Astrocyte (in vitro differentiated cells and primary cell): ENCODE results near the gene KCND2.

Experiments
- EZH2 ChIP-seq: IDR thresholded peaks from 2 replicates; pipeline ENCODE4 v1.6.1; 2012; ENCODE audit warnings: mild to moderate bottlenecking, low read length, inconsistent platforms; ENCODE audit not compliant: insufficient read depth
- TF ChIP-seq, protein P1 (sequence below): IDR thresholded peaks from 2 replicates; pipeline ENCODE4 v1.5.1; 2011; ENCODE audit warnings: low read depth, mild to moderate bottlenecking, inconsistent platforms, low read length, moderate library complexity; ENCODE audit not compliant: insufficient read depth

DNA sequence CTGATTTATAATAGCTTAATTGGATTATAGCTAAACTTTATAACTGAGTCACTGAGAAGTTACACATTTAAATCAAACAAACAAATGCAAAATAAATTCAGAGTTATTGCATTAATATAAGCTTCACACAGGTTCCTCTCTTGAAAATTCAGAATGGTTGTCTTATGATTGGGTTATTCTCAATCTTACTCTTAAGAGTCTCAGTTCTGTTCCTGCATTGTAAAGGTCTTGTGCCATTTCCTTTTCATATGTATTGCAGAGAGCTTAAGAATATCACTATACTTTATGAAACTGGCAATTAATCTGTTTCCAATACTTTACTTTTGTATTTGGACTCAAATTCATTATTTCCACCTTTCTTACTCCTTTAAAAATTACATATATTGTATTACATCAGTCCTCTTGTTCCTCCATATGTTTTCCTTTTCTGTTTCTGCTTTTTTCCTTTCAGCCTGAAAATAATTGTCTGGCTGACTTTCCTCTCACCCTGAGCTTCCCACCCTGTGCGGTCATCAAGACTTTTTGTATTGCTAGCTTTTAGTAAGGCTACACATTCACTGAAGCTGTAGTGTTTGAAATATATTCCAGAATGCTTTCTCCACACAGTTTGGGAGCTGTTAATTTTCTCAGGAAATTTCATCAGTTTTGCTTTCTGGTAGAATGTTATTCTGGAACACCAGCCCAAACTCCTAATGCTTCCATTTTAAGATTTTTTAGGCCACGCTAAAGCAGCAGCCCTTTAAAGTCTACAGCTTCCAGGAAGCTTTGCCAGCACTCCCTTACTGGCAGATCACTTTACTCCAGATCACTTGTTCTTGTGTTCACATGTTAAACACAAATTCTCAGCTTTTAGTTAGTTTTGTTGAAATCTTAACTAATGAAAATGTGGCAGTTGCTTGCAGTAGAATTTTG is 139.4 kb downstream of the KCND2 start:
- TF ChIP-seq, protein P1, sequence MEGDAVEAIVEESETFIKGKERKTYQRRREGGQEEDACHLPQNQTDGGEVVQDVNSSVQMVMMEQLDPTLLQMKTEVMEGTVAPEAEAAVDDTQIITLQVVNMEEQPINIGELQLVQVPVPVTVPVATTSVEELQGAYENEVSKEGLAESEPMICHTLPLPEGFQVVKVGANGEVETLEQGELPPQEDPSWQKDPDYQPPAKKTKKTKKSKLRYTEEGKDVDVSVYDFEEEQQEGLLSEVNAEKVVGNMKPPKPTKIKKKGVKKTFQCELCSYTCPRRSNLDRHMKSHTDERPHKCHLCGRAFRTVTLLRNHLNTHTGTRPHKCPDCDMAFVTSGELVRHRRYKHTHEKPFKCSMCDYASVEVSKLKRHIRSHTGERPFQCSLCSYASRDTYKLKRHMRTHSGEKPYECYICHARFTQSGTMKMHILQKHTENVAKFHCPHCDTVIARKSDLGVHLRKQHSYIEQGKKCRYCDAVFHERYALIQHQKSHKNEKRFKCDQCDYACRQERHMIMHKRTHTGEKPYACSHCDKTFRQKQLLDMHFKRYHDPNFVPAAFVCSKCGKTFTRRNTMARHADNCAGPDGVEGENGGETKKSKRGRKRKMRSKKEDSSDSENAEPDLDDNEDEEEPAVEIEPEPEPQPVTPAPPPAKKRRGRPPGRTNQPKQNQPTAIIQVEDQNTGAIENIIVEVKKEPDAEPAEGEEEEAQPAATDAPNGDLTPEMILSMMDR: no peak
- TF ChIP-seq EZH2: no peak
